Hypothalamus (tissue), 51 donors: ENCODE results near the gene PIM3.

ENCODE experiments used
- DNase-seq, 51 donors: peaks; one replicate each; lab custom pipeline; 2025; lab: John Stamatoyannopoulos, UW

Gene PIM3

DNA sequence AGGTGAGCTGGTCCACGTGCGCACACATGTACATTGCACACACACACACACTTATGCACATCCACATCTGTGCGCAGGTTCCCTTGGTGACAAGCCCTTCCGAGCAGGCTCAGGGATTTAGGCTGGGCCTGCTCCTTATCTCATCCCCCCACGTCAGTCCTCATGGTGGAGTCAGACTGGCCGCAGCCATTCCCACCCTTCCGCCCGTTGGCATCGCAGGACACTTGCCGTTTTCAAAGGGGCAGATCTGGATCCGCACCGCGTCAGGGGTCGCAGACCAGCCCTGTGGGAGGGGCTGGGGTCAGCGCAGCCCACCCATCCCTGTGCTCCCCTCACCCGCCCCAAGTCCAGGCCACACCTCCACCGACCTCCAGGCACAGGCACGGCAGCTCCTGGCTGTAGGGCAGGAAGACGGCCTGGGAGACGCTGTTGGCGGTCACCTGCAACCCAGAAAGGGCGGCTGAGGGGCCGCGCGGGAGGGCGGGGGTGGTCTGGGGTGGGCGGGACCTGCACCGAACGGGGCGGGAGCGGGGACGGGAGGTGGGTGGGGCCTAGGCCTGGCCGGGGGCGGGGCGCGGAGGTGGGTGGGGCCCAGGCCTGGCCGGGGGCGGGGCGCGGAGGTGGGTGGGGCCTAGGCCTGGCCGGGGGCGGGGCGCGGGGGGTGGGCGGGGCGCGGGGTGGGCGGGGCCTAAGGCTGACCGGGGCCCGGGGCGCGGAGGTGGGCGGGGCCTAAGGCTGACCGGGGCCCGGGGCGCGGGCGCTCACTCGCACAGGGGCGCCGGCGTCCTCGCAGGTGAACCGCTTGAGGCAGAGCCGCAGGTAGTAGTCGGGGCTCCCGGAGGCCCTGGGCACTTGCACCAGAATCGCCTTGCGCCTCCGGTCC is 38.7 kb downstream of the PIM3 start:
- no peak for DNase-seq

DNA sequence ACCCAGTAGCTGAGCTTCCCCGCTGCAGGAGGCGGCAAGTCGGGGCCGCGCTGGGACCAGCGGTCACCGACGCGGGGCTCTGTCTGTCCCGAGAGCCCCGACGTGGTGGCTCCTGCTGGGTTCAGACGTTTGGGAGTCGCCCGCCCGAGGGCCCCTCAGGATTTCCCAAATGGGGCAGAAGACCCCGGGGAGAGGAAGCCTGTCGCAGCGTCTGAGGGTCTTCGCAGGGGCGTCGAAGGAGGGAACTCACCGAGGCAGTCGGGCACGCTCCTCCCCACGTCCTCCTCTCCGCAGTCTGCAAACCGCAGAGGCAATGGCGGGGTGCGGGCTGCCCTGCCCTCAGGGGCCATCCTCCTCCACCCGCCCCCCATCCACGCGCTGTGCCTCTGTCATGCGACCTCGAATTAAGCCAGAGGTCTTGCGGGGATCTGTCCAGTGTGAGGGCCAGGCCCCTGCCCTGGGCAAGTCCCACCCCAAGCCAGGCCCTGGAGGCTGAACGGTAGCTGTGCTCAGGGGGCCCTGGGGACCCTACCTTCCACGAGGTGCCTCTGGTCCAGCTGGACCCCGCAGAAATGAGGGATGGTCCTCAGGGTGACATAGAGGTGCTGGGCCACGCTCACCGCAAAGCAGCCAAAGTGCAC is 39.5 kb downstream of the PIM3 start:
- DNase-seq, result no peak

DNA sequence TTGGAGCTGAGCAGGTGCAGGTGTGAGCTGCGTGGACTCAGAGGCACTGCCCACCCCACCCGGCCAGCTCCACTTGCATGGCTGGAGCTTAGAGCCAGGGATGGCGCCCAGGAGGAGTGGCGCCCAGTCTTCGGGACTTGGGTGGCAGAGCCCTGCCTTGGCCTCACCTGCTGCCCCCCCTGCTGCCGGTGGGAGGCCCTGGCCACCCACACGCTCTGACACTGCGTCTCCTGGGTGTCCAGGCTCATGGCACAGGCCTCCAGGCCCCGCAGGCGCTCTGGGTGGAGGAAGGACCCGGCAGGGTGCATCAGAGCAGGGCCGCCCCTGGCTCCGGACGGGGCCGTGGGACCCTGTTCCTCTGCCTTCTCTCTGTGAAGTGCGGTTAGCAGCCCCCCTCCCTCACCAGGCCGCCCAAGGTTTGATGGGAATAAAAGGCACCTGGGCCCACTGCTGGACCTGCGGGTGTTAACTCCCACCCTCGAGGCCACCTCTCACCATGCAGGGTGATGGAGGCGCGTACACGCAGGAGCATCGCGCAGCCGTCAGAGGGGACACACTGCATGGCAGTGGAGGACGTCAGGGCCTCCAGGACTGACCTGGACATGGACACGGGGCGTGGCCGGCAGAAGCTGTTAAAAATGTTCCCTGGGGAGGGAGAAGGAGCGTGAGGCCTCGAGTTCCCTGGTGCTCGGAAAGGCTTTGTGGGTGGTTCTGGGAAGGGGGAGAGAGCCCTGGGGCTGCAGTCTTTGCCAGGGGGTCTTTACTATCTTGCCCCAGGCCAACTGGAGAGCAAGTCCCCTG is 40.2 kb downstream of the PIM3 start:
- DNase-seq, result no peak

DNA sequence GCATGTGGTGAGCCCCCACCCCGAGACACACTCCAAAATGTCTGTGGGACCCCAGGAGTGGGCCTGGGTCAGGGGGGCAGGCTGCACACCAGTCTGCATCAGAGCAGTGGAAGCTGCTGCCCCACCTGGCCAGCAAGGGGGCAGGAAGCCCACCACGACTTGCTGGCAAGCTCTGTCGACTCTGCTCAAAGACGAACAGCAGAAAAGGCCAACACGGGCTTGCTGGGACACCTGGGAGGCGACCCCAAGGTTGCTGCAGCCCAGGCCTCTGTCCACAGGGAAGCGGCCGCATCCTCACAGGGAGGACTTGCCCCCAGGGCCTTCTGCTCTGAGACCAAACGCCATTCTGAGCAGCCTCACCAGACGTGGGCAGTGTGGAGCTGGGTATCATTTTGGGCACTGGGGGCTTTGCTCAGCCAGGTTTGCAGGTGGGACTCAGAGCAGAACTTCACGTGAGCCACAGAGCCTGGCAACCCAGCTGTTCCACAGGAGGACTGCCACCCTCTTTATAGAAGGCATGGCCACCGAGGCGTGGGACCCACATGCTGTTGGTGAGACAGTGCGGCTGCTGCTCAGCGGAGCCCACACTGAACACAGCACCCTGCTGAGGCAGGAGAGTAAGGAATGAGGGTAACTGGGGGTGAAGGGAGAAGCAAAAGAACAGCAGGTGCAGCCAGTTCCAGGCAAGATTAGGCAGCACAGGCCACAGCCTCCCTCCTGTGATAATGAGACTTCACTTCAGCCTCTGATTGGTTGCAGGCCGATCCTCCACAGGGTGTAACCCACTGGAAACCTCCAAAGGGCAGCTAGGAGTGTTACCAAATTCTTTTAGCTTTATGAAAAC is 41.0 kb downstream of the PIM3 start:
- no peak for DNase-seq

DNA sequence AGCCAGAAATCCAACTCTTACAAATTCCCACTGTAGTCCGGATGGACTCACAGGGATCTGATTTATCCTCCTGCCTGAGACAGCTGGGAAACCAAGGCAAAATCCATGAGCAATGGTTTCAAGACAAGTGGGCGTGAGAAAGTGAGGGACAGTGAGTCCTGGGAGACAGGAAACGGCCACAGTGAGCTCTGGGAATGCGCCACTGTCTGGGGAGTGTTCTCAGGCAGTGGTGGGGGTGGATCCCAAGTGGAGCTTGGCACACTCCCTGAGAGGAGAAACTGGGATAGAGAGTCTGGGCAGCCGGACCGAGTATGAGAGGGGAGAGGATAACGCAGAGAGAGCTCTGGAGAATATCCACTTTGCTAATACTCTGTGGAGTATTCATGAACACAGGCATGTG is 42.2 kb downstream of the PIM3 start:
- DNase-seq, result peak in 1 of 51 donors; percentile 19

DNA sequence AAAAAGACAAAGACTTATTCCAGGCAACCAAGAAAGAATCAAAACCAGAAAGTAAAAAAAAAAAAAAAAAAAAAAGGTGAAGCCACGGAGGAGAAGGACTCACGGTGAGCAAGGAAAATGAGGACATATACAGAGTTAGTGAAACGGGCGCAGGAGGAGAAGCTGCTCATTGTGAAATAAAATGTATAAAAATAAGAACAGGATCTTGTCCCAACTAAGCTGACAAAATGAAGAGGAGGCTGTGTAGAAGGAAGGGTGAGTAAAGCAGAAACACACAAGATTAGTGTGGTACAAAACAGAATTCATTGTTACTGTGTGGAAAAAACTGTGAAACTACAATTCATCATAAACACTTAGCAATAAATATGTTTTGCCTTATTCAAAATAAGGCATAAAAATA is 44.3 kb downstream of the PIM3 start:
- DNase-seq, result no peak

DNA sequence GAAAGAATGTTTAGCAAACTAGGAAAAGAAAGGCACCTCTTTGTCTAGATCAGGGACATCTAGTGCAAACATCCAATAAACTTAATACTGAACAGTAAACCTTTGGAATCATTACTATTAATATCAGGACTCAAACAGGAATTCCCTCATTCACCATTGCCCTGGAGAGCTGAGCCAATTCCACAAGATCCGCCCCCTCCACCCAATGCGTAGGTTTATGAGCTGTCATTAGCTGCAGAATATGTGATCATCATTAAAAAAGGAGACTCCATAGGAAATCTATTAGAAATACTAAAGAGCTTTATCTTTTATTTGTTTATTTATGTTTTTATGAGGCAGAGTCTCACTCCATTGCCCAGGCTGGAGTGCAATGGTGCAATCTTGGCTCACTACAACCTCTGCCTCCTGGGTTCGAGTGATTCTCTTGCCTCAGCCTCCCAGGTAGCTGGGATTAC is 46.5 kb downstream of the PIM3 start:
- DNase-seq, result no peak

DNA sequence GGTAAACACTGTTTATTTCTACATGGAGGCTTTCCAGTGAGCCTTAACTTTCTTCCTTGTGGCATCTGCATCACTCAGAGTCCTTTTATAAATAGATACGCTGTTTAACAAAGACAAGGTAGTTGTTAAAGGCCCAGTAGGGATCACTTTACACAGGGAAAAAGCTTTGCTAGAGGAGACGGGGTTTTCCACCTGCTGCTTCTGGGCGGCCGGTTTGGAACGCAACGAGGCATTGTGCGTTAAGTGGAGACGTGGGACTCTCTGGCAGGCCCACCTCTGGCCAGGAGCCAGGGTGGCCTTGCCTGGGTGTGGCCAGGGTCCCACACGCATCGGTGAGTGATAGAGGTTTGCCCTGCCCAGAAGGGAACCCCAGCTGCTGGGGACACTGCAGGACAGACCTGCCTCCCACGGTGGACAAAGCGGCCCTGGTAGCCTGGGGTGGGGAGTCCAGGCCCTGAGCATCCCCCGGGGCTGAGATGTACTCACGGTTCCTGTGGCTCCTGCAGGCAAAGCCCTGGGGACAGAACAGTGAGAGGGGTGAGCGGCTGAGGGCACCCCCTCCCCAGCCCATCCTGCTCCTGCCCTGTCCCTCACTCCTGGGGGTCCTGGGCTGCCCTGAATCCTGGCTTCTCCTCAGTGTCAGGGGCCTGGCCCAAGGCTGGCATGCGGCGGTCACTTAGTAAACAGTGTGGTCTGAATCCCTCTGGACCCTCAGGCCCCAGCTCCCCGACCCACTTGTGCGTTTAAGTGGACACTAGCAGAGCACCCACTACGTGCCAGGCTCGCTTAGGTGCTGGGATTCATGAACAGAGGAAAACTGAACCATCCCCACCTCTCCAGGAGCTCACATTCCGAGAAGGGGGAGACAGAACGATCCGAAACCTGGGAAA is 47.8 kb downstream of the PIM3 start:
- no peak for DNase-seq

DNA sequence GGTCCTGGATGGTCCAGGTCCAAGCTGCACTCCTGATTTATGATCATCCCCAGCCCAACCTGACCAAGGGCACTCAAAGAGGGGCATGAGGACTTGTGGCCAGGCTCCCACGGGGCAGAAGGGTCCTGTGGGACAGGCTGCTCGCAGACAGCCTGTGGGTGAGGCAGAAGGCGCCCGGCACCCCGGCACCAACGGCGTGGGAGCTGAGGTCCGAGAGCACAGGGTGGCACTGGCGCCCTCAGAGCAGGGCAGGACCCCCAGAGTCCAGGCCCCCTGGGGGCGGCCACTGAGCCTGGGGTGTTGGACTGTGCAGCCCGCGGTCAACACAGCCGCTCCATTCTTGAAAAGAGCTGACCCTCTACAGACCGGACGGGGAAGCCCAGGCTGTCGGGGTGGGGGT is 48.7 kb downstream of the PIM3 start:
- DNase-seq, result no peak

DNA sequence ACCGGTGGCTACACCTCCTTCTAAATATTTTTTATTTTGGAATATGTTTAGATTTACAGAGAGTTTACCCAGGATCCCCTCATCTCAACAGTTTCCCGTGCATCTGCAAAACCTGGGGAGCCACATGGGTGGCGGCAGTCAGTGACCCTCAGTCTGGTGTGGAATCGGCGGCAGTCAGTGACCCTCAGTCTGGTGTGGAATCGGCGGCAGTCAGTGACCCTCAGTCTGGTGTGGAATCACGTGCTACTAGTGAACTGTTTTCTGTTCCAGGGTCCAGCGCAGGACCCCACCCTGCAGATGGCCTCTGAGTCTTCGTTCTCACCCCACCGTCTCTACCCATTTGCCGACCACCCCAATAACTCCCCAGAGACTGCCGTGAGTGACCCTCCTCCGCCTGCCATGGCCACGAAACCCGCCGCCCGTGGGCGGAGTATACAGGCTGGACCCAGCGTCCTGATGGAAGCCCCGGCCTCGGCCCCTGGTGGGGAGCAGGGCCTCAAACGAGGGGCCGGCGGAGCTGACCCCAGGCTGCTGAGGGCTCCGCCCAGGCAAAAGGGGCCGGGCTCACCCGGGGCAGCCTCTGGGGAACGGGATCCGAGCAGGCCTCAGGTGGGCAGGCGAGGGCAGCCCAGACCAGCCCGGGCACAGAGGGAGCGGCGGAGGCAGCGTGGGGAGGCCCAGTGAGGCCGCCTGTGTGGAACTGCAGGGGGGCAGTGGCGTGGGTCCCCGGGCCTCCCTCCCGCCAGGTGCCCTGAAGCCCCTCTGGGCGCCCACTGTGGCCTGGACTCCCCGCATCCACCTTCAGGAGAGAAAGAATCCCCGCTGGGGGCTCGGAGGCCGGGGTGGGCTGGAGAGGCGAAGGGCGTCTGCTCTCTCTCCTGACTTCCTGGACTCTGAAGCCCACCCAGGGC is 49.4 kb downstream of the PIM3 start:
- DNase-seq, result no peak

DNA sequence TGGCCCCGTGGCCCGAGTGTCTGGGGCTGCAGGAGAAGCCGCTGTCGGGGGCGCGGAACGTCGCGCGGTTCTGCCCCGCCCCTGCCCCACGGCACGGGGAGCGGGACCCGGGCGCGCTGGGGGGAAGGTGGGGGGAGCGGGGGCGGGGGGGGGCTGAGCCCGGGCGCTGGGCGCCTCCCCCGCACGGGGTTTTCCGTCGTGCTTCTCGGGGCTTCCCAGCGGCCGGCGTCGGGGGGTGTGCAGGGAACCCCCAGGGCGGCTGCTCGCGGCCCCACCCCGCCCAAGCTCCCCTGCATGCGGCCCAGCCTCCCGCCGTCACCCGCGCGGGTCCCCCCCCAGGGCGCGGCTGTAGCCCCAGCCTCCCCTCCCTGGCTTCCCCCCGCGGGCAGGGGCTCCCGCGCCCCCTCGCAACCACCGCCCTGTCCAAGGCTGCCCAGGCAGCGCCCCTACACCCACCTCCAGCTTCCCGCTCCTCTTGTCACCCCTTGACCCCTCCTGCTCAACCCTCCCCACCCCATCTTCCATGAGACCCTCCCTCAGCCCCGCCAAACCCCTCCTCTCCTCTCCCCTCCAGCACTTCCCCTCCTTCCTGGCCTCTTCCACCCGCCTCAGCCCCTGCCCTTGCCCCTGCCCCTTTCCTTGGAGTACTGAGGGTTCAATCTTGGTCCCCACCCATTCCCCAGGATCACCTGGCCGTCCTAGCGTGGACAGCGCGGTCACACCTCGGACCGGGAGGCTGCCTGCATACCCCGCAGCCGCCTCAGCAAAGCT is 50.3 kb downstream of the PIM3 start:
- no peak for DNase-seq

DNA sequence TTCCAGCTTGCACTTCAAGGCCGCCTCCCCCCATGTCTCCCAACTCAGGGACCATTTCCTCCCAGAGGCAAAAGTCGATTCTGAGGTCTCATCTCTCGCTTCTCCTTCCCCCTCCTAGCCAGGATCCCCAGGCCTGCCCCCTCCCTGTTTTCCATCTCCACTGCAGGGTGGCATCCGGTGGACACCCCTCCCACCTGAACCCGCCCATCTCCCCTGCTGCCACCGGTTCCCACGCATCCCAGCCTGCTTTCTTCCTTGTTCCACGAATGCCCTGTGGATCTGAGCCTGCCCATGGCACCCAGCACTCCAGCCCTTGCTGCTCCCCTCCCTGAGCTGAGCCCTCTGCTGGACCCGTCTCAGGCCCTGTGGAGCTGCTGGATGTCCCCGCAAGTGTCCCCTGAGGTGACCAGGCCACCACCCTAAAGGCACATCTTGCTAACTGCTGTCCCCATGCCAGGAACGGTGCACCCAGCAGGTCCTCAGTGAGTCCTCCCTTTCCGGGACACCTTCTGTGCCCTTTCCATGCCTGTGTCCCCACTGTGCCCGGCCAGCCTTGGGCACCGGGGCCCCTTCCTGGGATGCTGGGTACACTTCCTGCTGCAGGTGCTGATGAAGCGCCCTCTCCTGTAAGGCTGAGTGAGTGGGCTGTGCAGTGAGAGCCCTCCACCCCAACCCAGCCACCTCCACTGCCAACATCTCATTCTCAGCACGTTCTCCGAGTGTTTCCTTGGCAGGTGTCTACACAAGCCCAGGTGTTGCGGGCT is 51.1 kb downstream of the PIM3 start:
- no peak for DNase-seq

DNA sequence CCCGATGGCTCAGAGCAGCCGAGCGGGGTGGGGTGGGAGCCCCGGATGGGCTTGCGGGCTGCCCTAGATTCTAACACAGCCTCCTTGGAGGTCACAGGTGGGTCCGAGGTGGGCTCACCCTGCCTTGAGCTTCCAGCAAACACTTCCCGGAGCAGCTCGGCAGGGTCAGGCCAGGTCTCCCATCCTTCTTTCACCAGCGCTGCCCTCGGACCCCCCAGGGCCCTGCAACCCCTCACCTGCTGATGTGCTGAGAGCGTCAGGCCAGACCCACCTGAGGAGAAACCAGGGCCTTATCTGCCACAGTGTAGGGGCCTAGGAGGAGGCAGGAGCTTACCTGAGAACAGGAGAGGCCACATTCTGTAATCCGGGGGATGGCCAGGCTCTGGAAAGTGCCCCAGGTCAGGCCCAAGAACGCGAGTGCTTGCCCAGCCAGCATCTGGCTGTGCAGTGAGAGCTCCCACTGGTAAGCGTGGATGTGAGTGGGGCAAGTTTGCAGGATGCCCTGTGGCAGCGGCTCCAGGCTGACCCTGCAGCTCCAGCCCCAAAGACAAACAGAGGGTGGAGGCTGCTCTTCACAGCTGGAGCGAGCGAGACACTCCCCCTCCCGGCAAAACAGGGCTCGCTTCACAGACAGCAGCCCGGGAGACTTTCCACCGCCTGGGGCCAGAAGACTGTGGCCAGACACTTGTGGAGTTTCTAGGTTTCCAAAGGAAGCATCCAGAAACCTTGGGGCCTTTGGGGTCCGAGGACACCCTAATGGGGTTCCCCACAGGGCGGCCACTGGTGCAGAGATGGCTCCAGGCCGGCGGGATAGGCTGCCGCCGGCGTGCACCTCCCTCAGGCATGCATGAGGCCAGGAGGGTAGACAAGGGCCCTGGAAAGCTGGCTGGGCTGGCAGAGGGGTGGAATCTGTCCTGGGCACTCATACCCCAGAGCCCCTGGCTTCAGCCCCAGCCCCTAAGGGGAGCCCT is 51.9 kb downstream of the PIM3 start, which contains the start of gene IL17REL:
TSS of gene IL17REL (minus strand) at position 555 of the 971 bp plus-strand sequence. CDS start at position 436, 119 bp downstream.
- DNase-seq, result peak in 2 of 51 donors; percentile 1 to 30
